ENCODE measurements around the gene PDHB. TPM values are rescaled to one million over a fixed set of nuclear protein-coding genes. Genes with fewer than 3 reads are reported as not detected.
A peak's percentile ranks its signal among the peaks of the same experiment; 100 is the strongest.

PDHB gene
- total RNA-seq, 1 donor from 2014 or later = 76.9 TPM

- no peak for TF ChIP-seq CTCF (conservative IDR thresholded peaks at IDR 0.05)
- Mint-ChIP-seq H3K4me3 (peak overlapping the region; percentile 93), H3K4me1 (ENCODE audit: unreplicated experiment) (peaks cover 35% of the 10 kb centered on the region), H3K27me3 (no peaks in the 10 kb centered on the region), H3K36me3 (peaks cover 6% of the 10 kb centered on the region), H3K27ac (peak overlapping the region; percentile 81), H3K9me3 (no peaks in the 10 kb centered on the region)
- DNase-seq (ENCODE audit: extremely low spot score, unreplicated experiment) = no peak
These were observed 879 bp upstream of the PDHB start for GRCh38 chr3:58434511-58434910.

GRCh38 chr3:58434168-58434504 is 504 bp upstream of the PDHB start:
- H3K9me3 Mint-ChIP-seq = no peaks in the 10 kb centered on the region
- no peak for DNase-seq (ENCODE audit: extremely low spot score, unreplicated experiment)
- H3K27me3 Mint-ChIP-seq = no peaks in the 10 kb centered on the region
- peaks cover 35% of the 10 kb centered on the region for H3K4me1 Mint-ChIP-seq (ENCODE audit: unreplicated experiment)
- H3K36me3 Mint-ChIP-seq = peaks cover 6% of the 10 kb centered on the region
- H3K4me3 Mint-ChIP-seq = peak overlapping the region; percentile 93
- peak overlapping the region; percentile 81 for H3K27ac Mint-ChIP-seq
- no peak for TF ChIP-seq CTCF (conservative IDR thresholded peaks at IDR 0.05)

- Mint-ChIP-seq H3K27ac (peak overlapping the region; percentile 81), H3K36me3 (peaks cover 17% of the 10 kb centered on the region), H3K4me1 (ENCODE audit: unreplicated experiment) (peaks cover 35% of the 10 kb centered on the region), H3K27me3 (no peaks in the 10 kb centered on the region), H3K4me3 (peak overlapping the region; percentile 93), H3K9me3 (no peaks in the 10 kb centered on the region)
- no peak for TF ChIP-seq CTCF (conservative IDR thresholded peaks at IDR 0.05)
- DNase-seq (ENCODE audit: extremely low spot score, unreplicated experiment) = no peak
These were observed 727 bp downstream of the PDHB start for GRCh38 chr3:58432905-58433304.

GRCh38 chr3:58429657-58430056 is 4.0 kb downstream of the PDHB start:
- H3K9me3 Mint-ChIP-seq = no peaks in the 10 kb centered on the region
- H3K4me3 Mint-ChIP-seq = no peak overlapping the region
- peaks cover 28% of the 10 kb centered on the region for H3K36me3 Mint-ChIP-seq
- H3K4me1 Mint-ChIP-seq (ENCODE audit: unreplicated experiment) = peaks cover 22% of the 10 kb centered on the region
- H3K27me3 Mint-ChIP-seq = no peaks in the 10 kb centered on the region
- no peak for DNase-seq (ENCODE audit: extremely low spot score, unreplicated experiment)
- TF ChIP-seq CTCF (conservative IDR thresholded peaks at IDR 0.05) = no peak
- H3K27ac Mint-ChIP-seq = no peak overlapping the region

- H3K4me3 Mint-ChIP-seq = no peak overlapping the region
- TF ChIP-seq CTCF (conservative IDR thresholded peaks at IDR 0.05) = no peak
- peaks cover 8% of the 10 kb centered on the region for H3K4me1 Mint-ChIP-seq (ENCODE audit: unreplicated experiment)
- H3K9me3 Mint-ChIP-seq = no peaks in the 10 kb centered on the region
- H3K27me3 Mint-ChIP-seq = no peaks in the 10 kb centered on the region
- no peak overlapping the region for H3K27ac Mint-ChIP-seq
- peaks cover 33% of the 10 kb centered on the region for H3K36me3 Mint-ChIP-seq
- DNase-seq (ENCODE audit: extremely low spot score, unreplicated experiment) = no peak
These were observed 5.8 kb downstream of the PDHB start for GRCh38 chr3:58427661-58428361.
